HepG2 (cell line): ENCODE measurements around the gene ZNRF3. TPM values are rescaled to one million over a fixed set of nuclear protein-coding genes. Genes with fewer than 3 reads are reported as not detected.

Source experiments
- CCAR2 ChIP-seq: fragments of 200-400 bp; formaldehyde crosslinking; optimal IDR thresholded peaks from 2 replicates; pipeline ENCODE3; 2018; ENCODE audit warnings: low read depth, mild to moderate bottlenecking, low read length, moderate library complexity
- ESRRA ChIP-seq: sonication (generic); formaldehyde crosslinking; IDR thresholded peaks from 2 replicates; pipeline ENCODE4 v1.5.1; 2020; ENCODE audit warnings: mild to moderate bottlenecking, low read depth, missing genetic modification reagents
- HNRNPL ChIP-seq: fragments of 200-400 bp; formaldehyde crosslinking; IDR thresholded peaks from 2 replicates; pipeline ENCODE4 v1.6.1; 2017; ENCODE audit warnings: mild to moderate bottlenecking, low read depth, low read length
- MYNN ChIP-seq: sonication (generic); formaldehyde crosslinking; IDR thresholded peaks from 2 replicates; pipeline ENCODE4 v1.4.0; 2020; ENCODE audit warnings: mild to moderate bottlenecking, low read depth, missing genetic modification reagents
- ZBTB42 ChIP-seq: sonication (generic); formaldehyde crosslinking; IDR thresholded peaks from 2 replicates; pipeline ENCODE4 v1.5.0; 2020; ENCODE audit warnings: mild to moderate bottlenecking, missing genetic modification reagents
- ZFAT ChIP-seq: sonication (generic); formaldehyde crosslinking; conservative IDR thresholded peaks from 2 replicates; pipeline ENCODE4 v1.8.1; 2023; ENCODE audit warnings: missing genetic modification reagents, inconsistent platforms
- ZFP36 ChIP-seq: fragments of 150-350 bp; IDR thresholded peaks from 2 replicates; pipeline ENCODE4 v1.6.1; 2018; ENCODE audit warnings: borderline replicate concordance, low read length, low read depth; ENCODE audit not compliant: partially characterized antibody
- ZNF121 ChIP-seq: sonication (generic); formaldehyde crosslinking; IDR thresholded peaks from 2 replicates; pipeline ENCODE4 v1.5.0; 2020; ENCODE audit warnings: mild to moderate bottlenecking, missing genetic modification reagents
- ZNF138 ChIP-seq: sonication (generic); formaldehyde crosslinking; IDR thresholded peaks from 2 replicates; pipeline ENCODE4 v1.5.0; 2020; ENCODE audit warnings: mild to moderate bottlenecking, low read depth, missing genetic modification reagents
- ZNF407 ChIP-seq: sonication (generic); formaldehyde crosslinking; IDR thresholded peaks from one replicate; pipeline ENCODE4 v1.5.1; 2020; ENCODE audit warnings: mild to moderate bottlenecking, missing genetic modification reagents; ENCODE audit errors: not compliant biosample characterization
- ZNF562 ChIP-seq: sonication (generic); formaldehyde crosslinking; IDR thresholded peaks from 2 replicates; pipeline ENCODE4 v1.8.0; 2022; ENCODE audit warnings: missing genetic modification reagents, borderline replicate concordance
- polyA plus RNA-seq, 8 experiments: library from polyadenylated mRNA; depleted of rRNA in 3 of 8; stranded (reverse) in 7 of 8; unstranded in 1 of 8; fragments of >200 nt; fragmentation: Illumina TruSeq in 4 of 8; extraction: Trizol in 4 of 8; gene quantifications; 2 replicates each; pipeline versions ENCODE4 v1.2.1 to v1.2.3, GENCODE V29; 2011 to 2016; ENCODE audit warnings: low read depth in 4 of 8, missing spikeins in 1 of 8, mixed read lengths in 1 of 8; ENCODE audit not compliant: insufficient read depth in 1 of 8
- total RNA-seq, 5 experiments: library from RNA; depleted of rRNA; stranded (reverse); fragments of >200 nt; fragmentation: Illumina TruSeq; extraction: Trizol; gene quantifications; 2 replicates each; pipeline ENCODE4 v1.2.3, GENCODE V29; 2016; ENCODE audit warnings: low read depth in 1 of 5
- TF ChIP-seq, protein P1 (sequence below): IDR thresholded peaks from 2 replicates; pipeline ENCODE4 v1.6.1; 2016; ENCODE audit warnings: missing compliant biosample characterization, missing genetic modification reagents, borderline replicate concordance
- TF ChIP-seq, protein P2 (sequence below): IDR thresholded peaks from 2 replicates; pipeline ENCODE4 v1.6.1; 2018; ENCODE audit warnings: missing genetic modification reagents, mild to moderate bottlenecking, missing compliant biosample characterization
- TF ChIP-seq, protein P3 (sequence below): sonication (generic); formaldehyde crosslinking; IDR thresholded peaks from 2 replicates; pipeline ENCODE4 v1.5.1; 2020; ENCODE audit warnings: mild to moderate bottlenecking, moderate library complexity, missing genetic modification reagents

The ZNRF3 gene
- total and polyA plus RNA-seq, 2 of the 13 experiments (the other 11 are each of a cell fraction or from before 2014, with no cell fraction given), result 20.3 to 36.7 TPM

DNA sequence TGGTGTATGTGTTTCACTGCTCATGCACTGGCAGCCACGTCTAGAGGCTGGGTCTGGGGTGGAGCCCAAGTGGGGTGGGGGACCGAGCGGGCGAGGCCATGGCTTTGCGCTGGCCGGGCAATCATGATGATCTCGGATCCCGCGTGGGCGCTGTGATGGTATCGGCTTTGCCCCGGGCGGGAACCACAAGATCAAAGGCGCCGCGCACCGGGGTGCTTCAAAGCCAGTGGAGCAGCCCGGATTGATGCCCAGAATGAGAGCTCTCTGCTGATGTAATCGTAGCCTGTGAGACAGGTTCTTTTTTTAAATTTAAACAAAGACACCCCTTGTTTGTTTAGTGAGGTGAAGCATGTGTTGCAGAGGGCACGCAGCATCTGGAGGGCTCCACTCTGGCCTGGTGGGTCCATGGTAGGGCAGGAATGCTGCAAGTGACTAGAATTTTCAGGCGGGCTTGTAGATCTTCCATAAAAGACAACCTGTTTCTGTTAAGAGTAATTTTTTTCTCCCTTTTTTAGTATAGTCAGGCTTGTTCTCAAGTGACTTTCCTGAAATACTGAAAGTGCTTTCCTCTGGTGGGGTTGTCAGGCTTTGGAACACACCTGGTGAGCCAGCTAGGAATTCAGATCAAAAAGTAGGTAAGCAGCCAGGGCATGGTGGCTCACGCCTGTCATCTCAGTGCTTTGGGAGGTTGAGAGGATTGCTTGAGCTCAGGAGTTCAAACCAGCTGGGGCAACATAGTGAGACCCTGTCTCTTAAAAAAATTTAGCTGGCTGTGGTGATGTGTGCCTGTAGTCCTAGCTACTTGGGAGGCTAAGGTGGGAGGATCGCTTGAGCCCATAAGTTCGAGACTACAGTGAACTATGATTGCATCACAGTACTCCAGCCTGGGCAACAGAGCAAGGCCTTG lies 40.7 kb downstream of the ZNRF3 start (continued):
- TF ChIP-seq, protein P1, sequence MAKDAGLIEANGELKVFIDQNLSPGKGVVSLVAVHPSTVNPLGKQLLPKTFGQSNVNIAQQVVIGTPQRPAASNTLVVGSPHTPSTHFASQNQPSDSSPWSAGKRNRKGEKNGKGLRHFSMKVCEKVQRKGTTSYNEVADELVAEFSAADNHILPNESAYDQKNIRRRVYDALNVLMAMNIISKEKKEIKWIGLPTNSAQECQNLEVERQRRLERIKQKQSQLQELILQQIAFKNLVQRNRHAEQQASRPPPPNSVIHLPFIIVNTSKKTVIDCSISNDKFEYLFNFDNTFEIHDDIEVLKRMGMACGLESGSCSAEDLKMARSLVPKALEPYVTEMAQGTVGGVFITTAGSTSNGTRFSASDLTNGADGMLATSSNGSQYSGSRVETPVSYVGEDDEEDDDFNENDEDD, result peak; percentile 85; the same call in 1 of the 2 replicates
- TF ChIP-seq, protein P2, sequence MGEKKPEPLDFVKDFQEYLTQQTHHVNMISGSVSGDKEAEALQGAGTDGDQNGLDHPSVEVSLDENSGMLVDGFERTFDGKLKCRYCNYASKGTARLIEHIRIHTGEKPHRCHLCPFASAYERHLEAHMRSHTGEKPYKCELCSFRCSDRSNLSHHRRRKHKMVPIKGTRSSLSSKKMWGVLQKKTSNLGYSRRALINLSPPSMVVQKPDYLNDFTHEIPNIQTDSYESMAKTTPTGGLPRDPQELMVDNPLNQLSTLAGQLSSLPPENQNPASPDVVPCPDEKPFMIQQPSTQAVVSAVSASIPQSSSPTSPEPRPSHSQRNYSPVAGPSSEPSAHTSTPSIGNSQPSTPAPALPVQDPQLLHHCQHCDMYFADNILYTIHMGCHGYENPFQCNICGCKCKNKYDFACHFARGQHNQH (CRISPR knock-in tag), result peak; percentile 87
- no peak for TF ChIP-seq MYNN (CRISPR knock-in tag)
- TF ChIP-seq ZFP36, result no peak
- TF ChIP-seq ZBTB42 (CRISPR knock-in tag), result peak; percentile 96
- TF ChIP-seq ESRRA (CRISPR knock-in tag), result peak; percentile 67; the same call in 1 of the 2 replicates
- TF ChIP-seq, protein P3, sequence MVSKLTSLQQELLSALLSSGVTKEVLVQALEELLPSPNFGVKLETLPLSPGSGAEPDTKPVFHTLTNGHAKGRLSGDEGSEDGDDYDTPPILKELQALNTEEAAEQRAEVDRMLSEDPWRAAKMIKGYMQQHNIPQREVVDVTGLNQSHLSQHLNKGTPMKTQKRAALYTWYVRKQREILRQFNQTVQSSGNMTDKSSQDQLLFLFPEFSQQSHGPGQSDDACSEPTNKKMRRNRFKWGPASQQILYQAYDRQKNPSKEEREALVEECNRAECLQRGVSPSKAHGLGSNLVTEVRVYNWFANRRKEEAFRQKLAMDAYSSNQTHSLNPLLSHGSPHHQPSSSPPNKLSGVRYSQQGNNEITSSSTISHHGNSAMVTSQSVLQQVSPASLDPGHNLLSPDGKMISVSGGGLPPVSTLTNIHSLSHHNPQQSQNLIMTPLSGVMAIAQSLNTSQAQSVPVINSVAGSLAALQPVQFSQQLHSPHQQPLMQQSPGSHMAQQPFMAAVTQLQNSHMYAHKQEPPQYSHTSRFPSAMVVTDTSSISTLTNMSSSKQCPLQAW (CRISPR knock-in tag), result 0 out of 2 replicates have a peak, but pooled peaks have one; percentile 72
- TF ChIP-seq HNRNPL, result peak; percentile 98
- no peak for TF ChIP-seq CCAR2
- no peak for TF ChIP-seq ZNF138 (CRISPR knock-in tag)
- no peak for TF ChIP-seq ZNF407
- TF ChIP-seq ZFAT (CRISPR knock-in tag), result no peak
- TF ChIP-seq ZNF121, result peak; percentile 81
- TF ChIP-seq ZNF562 (CRISPR knock-in tag), result no peak
